Fibroblast of villous mesenchyme (primary cell): Measurements from ENCODE around the gene DNAJB1. TPM values are rescaled to one million over a fixed set of nuclear protein-coding genes. Genes with fewer than 3 reads are reported as not detected.

Source experiments
- DNase-seq: peaks from one replicate; pipeline ENCODE4 v3.0.0-alpha.2; 2010; ENCODE audit warnings: low read depth
- H3K4me3 ChIP-seq: 2 replicates; pipeline ENCODE4 v1.5.1; 2011; ENCODE audit warnings: low read depth, mild to moderate bottlenecking, low read length
- CTCF ChIP-seq: IDR thresholded peaks from 2 replicates; pipeline ENCODE4 v1.5.1; 2012; ENCODE audit warnings: low read depth, mild to moderate bottlenecking, low read length; ENCODE audit not compliant: insufficient read depth
- small RNA-seq: library from RNA; depleted of rRNA; stranded (forward); fragments of <200 nt; gene quantifications from one replicate; pipeline ENCODE3, GENCODE V24; 2012
- total RNA-seq: library from RNA; depleted of rRNA; stranded (reverse); fragments of >200 nt; gene quantifications from 2 replicates; pipeline ENCODE4 v1.2.3, GENCODE V29; 2012

DNAJB1 gene
- total RNA-seq, 1 donor = 99.3 TPM

DNA sequence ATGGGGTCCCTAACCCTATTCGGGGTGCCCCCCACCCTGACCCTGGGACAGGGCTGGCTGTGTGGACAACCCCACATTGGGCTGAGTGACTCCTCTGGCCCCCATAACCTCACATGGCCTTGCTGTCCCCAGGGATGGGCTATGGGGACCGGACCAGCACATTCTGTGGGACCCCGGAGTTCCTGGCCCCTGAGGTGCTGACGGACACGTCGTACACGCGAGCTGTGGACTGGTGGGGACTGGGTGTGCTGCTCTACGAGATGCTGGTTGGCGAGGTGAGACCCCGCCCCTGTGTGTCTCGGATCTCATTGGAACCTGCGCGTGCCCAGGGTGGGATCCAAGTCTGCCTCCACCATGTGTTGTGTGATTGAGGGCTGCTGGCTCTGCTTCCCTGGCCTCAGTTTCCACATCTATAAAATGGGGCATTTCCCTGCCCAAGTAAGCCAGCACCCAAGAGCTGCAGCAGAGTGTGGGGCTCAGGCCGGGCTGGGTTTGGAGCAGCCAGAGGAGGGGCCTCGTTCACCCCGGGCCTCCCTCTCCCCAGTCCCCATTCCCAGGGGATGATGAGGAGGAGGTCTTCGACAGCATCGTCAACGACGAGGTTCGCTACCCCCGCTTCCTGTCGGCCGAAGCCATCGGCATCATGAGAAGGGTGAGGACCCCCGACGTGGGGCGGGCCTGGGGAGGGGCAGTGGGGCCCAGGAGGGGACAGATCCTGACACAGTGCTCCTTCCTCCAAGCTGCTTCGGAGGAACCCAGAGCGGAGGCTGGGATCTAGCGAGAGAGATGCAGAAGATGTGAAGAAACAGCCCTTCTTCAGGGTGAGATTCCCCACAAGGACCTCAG is 47.9 kb downstream of the DNAJB1 start:
- no peak for TF ChIP-seq CTCF
- no peak overlapping the region for H3K4me3 ChIP-seq
- DNase-seq = no peak

- H3K4me3 ChIP-seq = no peak overlapping the region
- TF ChIP-seq CTCF = no peak
- DNase-seq = no peak
These were observed 50.4 kb downstream of the DNAJB1 start for GRCh38 chr19:14467816-14468215.

DNA sequence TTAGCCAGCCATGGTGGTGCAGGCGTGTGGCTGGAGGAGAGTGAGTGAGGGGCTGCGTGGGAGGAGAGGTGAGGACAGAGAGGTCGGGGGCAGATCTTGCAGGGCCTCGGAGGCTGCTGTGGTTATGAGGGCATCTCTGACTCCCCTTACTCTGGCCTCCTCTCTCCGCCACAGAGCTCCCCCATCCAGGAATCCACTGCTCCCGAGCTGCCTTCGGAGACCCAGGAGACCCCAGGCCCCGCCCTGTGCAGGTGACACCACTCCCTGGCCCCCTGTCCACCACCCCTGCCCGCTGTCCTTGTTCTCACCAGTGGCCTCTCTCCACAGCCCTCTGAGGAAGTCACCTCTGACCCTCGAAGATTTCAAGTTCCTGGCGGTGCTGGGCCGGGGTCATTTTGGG is 50.8 kb downstream of the DNAJB1 start:
- no peak for TF ChIP-seq CTCF
- no peak for DNase-seq
- no peak overlapping the region for H3K4me3 ChIP-seq

Small RNA genes lying within 50 kb of the gene (small RNA-seq; reads per million reads assigned to genes)
- gene SNRPGP15 = not detected

Other genes starting within 250 kb of the DNAJB1 start
- gene ADGRE5, start 137.0 kb downstream of the DNAJB1 start, total RNA-seq = 40.9 and 48.4 TPM in 2 replicates
- gene DDX39A, start 99.1 kb downstream of the DNAJB1 start, total RNA-seq = 56.6 and 63.8 TPM in 2 replicates
- gene PKN1, start 85.1 kb downstream of the DNAJB1 start, total RNA-seq = 127 and 207 TPM in 2 replicates
- gene PTGER1, start 43.0 kb downstream of the DNAJB1 start, total RNA-seq = 2.6 and 3.9 TPM in 2 replicates
- gene GIPC1, start 22.3 kb downstream of the DNAJB1 start, total RNA-seq = 155 and 169 TPM in 2 replicates
- gene TECR, start 11.2 kb upstream of the DNAJB1 start, total RNA-seq = 27.4 and 32.0 TPM in 2 replicates
- gene NDUFB7, start 53.7 kb upstream of the DNAJB1 start, total RNA-seq = 216 and 357 TPM in 2 replicates
- not detected in 2 replicates for gene CLEC17A, start 64.7 kb upstream of the DNAJB1 start, total RNA-seq
- not detected in 2 replicates for gene ADGRE3, start 156.4 kb upstream of the DNAJB1 start, total RNA-seq
- gene ZNF333, start 171.7 kb upstream of the DNAJB1 start, total RNA-seq = 13.9 and 18.6 TPM in 2 replicates